ENCODE results near the gene NGB.
"Not testable (repeated sequence)": the region's sequence is repeated elsewhere in the genome, so short reads cannot be mapped to it uniquely, and the experiment has no call there.

The NGB gene

GRCh38 chr14:77296155-77296554 is 25.1 kb upstream of the NGB start:
- DNase-seq (ENCODE audit: low read depth), result no peak

DNA sequence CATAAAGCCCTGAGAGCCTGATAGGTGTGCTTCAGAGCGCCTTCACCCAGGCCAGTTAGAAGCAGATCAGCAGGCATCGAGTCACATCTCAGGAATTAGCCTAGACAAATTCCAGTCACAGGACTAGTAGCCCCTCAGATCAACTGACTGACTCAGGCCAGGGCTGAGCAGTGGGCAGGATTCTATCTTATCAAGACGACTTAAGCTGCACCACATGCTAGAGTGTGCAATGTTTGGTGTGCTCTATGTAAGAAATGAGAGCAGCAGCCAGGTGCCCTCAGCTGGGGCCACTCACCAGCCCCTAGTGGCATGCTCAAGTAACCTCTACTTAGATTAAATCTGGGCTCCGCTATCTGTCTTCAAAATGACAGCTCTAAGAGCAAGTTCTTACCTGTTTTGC is 19.7 kb upstream of the NGB start:
- DNase-seq (ENCODE audit: low read depth), result peak; percentile 74

GRCh38 chr14:77286576-77286975 is 15.6 kb upstream of the NGB start:
- DNase-seq (ENCODE audit: low read depth), result no peak

DNA sequence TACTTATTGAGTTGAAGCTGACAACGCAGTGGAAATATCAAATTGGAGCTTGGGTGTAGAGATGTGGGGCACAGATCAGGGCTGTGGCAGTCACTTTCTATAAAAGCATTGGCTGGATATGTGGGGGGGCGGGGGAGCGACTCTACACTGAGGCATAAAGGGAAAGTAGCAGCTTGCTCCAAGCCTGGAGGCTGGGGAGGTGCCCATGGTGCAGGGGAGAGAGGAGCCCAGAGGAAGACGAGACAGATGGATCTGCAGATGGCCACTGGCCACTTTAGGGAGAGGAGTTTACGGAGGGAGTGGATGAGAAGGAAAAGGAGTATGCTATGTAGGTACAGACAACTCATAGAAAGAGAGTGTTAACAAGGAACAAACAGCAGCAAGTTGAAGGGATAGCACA is 13.5 kb upstream of the NGB start:
- no peak for DNase-seq (ENCODE audit: low read depth)

GRCh38 chr14:77284066-77284465 is 13.1 kb upstream of the NGB start:
- DNase-seq (ENCODE audit: low read depth), result no peak

GRCh38 chr14:77281852-77282410 is 10.9 kb upstream of the NGB start:
- no peak for DNase-seq (ENCODE audit: low read depth)

DNA sequence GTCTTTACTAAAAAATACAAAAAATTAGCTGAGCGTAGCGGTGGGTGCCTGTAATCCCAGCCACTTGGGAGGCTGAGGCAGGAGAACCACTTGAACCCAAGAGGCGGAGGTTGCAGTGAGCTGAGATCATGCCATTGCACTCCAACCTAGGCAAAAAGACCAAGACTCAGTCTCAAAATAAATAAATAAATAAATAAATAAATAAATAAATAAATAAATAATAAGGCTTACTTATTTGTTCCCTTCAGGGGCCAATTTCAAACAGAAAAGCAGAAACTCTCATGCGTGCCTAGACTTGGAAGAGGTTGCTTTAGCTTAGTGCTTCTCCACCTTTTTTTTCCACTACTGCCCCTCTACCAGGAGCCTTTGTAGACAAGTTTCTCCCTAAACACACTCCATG is 9.9 kb upstream of the NGB start:
- not testable (repeated sequence) for DNase-seq (ENCODE audit: low read depth)

DNA sequence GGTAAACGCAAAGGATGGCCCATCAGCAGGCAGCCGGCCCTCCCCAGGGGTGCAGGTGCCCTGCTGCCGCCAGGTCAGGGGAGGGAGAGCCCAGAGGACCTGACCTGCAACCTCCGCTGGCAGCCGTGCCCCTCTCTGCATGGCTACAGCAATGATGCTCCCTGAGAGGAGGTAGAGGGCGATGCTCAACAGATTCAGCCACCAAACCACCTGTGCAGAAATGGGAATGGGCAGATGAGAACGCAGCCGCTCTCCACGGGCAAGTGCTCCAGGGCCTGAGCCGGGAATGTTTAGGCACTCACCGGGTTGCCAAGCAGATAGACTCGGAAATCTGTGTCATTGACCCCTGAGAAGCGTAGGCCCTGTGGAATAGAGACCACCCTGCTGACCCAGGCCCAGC is 8.7 kb upstream of the NGB start:
- no peak for DNase-seq (ENCODE audit: low read depth)

DNA sequence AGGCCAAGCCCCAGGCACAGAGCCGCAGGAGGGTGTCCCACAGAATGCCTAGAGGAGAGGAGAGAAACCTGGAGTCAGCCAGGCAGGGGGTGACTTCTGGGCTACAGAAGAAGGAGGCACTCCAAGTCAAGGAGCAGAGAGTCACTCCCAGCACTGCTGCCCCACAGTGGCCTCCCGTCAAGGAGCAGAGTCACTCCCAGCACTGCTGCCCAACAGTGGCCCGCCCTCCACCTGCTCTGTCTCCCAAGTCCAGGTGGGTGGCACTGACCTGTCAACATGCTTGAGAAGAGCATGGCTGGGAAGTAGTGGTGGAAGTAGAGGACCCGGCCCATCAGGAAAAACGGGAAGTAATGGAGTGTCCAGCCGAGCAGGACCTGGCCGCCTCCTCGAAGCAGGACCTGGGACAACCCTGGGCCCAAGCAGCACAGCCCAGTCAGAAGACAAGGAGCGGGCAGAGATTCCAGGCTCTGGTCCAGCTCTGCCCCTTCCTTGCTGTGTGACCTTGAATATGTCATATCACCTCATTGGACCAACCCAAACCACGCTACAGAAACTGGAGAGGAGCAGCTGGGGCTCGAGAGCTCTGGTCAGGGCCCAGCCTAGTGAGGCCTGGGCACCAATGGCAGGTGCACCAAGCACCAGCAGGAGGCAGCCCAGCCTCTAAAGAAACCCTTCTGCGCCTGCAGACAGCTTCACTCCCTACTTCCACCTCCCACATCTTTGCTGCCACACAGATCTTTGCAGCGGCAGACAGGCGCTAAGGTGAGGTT is 7.6 kb upstream of the NGB start:
- DNase-seq (ENCODE audit: low read depth), result no peak

GRCh38 chr14:77276959-77277358 is 6.0 kb upstream of the NGB start:
- no peak for DNase-seq (ENCODE audit: low read depth)

DNA sequence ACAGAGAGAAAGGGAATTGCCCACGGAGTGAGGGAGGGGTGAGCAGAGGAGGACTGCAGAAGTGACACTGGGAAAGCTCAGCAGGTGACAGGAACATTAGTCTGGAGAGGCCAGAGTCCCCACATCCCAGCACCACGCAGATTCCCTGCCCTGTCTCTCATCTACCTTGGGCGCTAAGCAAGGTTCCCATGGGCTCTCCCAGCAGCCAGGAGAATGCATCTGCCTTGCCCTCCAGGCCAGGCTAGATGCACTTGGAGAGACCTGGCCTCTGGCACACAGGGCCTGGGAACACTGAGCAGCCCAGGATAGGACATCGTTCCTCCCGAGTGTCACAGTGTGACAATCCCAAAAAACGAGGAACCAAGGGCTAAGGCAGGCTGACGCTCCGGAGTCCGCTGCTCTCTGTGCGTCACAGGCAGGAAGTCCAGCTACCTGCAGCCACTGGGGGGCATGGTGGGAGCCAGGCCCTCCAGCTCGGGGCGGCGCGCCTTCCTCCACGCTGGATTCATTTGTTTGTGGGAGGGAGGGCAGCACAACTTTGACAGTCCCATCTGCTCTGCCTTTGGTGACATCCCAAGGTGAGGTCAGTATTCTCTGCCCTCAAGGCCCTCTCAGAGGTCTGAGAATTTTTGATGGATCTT is 5.4 kb upstream of the NGB start:
- no peak for DNase-seq (ENCODE audit: low read depth)

GRCh38 chr14:77275601-77276017 is 4.6 kb upstream of the NGB start:
- no peak for DNase-seq (ENCODE audit: low read depth)

DNA sequence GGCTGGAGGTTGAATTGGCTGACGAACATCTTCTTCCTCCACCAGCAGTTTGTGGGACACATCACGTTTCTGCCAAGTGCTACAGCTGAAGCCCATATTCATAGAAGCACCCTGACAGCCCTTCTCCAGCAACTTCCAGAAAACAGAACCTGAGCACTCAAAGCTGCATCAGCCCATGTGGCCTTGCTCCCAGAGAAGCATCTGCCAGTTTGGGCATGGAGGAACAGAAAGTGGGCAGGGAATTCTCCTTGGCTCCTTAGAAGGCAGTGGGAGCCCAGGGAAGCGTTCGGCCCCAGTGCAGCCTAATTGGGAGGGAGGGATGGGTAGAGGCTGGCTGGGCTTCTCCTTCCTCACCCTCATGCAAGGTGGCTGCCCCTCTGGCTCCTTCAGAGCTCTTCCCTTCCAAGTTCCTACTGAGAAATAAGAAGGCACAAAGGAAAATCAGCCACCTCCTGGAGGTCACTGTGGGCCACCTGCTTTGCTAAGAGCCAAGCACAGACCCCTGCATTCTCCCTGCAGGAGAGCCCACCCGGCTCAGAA is 4.1 kb upstream of the NGB start:
- DNase-seq (ENCODE audit: low read depth), result no peak

DNA sequence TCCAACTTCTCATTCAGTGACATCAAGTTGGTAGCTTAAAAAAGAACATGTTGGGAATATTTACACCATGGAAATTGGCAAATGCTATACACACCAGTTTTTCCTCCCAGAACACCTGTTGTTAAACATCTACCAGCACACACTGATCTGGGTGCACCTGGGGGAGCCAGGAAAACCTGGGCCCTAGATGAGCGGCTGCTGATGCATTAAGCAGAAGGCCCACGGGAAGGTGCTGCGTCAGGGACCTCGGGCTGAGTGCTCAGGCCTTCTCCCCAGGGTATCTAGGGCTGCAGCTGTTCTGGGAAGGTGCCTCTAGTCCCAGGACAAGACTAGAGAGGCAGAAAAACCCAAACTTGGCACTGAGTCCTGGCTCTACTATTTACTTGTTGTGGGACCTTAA is 2.8 kb upstream of the NGB start:
- DNase-seq (ENCODE audit: low read depth), result no peak

GRCh38 chr14:77272261-77272660 is 1.3 kb upstream of the NGB start:
- DNase-seq (ENCODE audit: low read depth), result no peak

DNA sequence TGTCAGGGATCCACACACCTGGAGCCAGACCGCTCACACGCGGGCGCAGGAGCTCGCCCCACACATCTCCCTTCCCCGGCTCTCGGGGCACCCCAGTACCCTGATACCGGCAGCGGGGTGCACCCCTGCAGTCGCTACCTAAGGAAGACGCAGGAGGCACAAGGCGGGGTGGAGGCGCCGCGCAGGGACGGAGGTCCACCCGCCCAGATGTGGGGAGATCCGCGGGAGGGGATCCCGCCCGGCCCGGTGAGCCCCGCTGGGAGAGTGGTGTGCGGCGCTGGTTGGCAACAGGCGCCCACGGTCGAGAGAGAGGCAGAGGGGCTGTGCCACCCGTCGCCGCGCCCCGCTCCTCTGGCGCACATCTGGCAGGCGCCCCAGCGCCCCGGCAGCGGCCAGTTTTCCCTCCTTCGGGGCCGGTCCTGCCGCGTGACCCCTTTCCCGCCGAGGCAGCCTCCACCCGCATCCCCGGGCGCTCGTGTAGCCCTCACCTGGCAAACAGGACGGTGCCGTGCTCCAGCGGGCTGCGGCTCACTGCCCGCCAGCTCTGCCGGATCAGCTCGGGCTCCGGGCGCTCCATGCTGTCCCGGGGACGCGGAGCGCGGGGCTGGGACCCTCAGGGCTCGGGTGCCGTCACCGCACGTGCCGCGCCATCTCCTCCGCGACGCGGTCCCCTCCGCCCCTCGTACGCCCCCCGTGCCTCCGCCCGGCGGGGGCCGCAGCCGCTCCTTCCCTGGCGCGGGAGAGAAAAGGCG is 469 bp downstream of the NGB start:
- no peak for DNase-seq (ENCODE audit: low read depth)

GRCh38 chr14:77268989-77269600 is 1.9 kb downstream of the NGB start:
- DNase-seq (ENCODE audit: low read depth), result no peak

- no peak for DNase-seq (ENCODE audit: low read depth)
Measured at GRCh38 chr14:77267937-77268699, 2.9 kb downstream of the NGB start.

DNA sequence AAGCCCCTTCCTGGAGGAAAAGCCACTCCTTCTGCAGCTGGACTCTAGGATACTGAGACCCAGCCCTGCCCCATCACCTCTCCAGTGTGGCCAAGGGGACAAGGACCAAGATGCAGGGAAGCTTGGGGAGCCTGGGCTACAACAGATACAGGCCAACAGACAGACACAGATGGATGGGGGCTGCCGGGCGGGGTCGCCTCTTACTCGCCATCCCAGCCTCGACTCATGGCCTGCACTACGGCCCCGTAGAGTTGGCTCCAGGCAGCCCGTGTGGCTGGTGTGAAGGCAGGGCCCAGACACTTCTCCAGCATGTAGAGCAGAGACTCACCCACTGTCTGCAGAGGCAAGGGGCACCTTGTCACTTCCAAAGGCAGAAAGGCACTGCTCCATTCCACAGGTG is 4.7 kb downstream of the NGB start:
- DNase-seq (ENCODE audit: low read depth), result no peak

- no peak for DNase-seq (ENCODE audit: low read depth)
Measured at GRCh38 chr14:77265561-77266335, 5.3 kb downstream of the NGB start.

DNA sequence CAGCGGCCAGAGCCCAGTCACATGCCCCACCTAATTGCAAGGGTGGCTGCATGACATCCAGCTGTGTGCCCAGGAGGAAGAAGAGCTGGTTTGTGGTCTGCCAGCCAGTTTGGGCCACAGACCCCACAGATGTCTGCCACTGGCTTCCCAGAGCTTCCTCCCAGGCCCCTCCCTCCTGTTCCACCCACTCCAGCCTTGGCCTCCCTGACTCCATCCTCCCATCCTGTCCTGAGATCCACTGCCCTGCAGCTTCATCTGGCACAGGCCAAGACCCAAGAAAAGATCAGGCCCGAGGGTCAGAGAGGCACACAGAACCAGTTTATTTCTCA is 5.9 kb downstream of the NGB start:
- no peak for DNase-seq (ENCODE audit: low read depth)
